BLaER1 (cell line): Measurements from ENCODE around the gene FOXI3.
"Not testable (repeated sequence)": the region's sequence is repeated elsewhere in the genome, so short reads cannot be mapped to it uniquely, and the experiment has no call there.

Source experiments
- H3K27ac ChIP-seq: shearing (Covaris generic); formaldehyde crosslinking; 2 replicates; pipeline ENCODE4 v1.8.1; 2022
- H3K27me3 ChIP-seq: shearing (Covaris generic); formaldehyde crosslinking; 2 replicates; pipeline ENCODE4 v1.8.1; 2022
- H3K36me3 ChIP-seq: shearing (Covaris generic); formaldehyde crosslinking; 2 replicates; pipeline ENCODE4 v1.8.1; 2022
- H3K4me1 ChIP-seq: shearing (Covaris generic); formaldehyde crosslinking; 2 replicates; pipeline ENCODE4 v1.8.1; 2022
- H3K4me2 ChIP-seq: shearing (Covaris generic); formaldehyde crosslinking; 2 replicates; pipeline ENCODE4 v1.8.1; 2022
- H3K4me3 ChIP-seq: shearing (Covaris generic); formaldehyde crosslinking; 2 replicates; pipeline ENCODE4 v1.8.1; 2022
- H3K9ac ChIP-seq: shearing (Covaris generic); formaldehyde crosslinking; 2 replicates; pipeline ENCODE4 v1.8.1; 2022
- H3K9me3 ChIP-seq: shearing (Covaris generic); formaldehyde crosslinking; 2 replicates; pipeline ENCODE4 v1.8.1; 2022
- H4K20me1 ChIP-seq: shearing (Covaris generic); formaldehyde crosslinking; 2 replicates; pipeline ENCODE4 v1.8.1; 2022
- Cebpa-rat ChIP-seq: shearing (Covaris generic); IDR thresholded peaks from 2 replicates; pipeline ENCODE4 v1.8.1; 2022

Gene FOXI3

DNA sequence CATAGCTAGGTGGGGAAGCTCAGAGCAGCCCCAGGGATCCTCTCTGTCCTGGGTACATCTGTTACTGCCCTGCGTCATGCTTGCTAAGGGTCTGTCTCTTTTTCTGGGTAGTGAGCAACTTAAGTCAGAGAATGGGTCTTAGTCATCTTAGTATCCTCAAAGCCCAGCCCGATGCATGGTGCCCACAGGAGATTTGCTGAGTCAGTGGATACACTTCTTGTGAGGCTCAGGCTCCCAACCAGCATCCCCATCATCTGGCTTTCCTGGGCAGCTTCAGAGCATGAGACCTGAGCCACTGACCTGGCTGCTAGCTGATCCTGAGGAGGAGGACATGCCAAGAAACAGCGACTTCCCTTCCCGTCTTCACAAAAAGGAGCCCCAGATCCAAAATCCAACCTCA is 10.0 kb downstream of the FOXI3 start:
- H3K27ac ChIP-seq = no peak overlapping the region
- H3K4me2 ChIP-seq = no peak overlapping the region
- H3K27me3 ChIP-seq = no peaks in the 10 kb centered on the region; the same call in 1 of the 2 replicates
- H3K4me1 ChIP-seq = no peaks in the 10 kb centered on the region
- TF ChIP-seq Cebpa-rat = no peak
- no peaks in the 10 kb centered on the region for H3K36me3 ChIP-seq
- no peak overlapping the region for H3K9ac ChIP-seq
- no peak overlapping the region for H3K4me3 ChIP-seq
- no peaks in the 10 kb centered on the region for H4K20me1 ChIP-seq
- H3K9me3 ChIP-seq = no peaks in the 10 kb centered on the region

DNA sequence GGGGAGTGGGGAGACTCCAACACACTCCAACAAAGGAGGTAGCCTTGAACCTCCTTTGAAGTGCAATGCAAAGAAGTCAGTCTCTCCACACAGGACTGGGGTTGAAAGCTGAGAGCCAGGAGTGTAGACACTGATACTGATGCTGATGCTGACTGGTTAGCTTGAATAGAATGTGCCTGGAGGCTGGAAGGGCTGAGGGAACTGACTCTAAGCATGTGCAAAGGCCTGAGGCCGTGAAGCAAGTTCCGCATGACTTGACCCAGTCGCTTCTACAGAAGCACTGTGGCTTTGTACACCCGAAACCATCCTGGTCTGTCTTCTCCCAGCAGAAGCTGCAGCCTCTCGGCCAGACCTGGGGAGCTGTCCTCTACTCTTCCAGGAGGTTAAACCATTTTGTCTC is 10.4 kb downstream of the FOXI3 start:
- TF ChIP-seq Cebpa-rat = no peak
- no peaks in the 10 kb centered on the region for H3K27me3 ChIP-seq

DNA sequence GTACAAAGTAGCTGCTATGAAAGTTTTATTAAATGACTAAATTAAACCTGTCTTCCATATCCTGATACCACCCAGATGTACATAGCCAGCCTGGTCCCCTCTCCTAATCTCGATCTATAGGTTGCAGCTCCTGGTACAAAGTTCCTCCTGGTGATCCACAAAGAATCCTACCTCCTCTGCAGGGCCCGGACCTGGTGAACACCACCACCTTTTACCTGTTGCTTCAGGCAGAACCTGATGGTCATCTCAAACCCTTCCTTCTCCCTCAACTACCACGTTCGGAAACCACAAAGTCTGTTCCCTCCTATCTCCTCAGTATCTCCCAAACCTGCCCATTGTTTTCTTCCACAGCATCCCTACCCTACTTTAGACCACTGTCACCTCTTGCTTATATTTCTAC is 15.5 kb downstream of the FOXI3 start:
- no peaks in the 10 kb centered on the region for H3K9me3 ChIP-seq
- H3K4me2 ChIP-seq = no peak overlapping the region
- H4K20me1 ChIP-seq = no peaks in the 10 kb centered on the region
- no peak overlapping the region for H3K4me3 ChIP-seq
- H3K9ac ChIP-seq = no peak overlapping the region
- no peaks in the 10 kb centered on the region for H3K27me3 ChIP-seq
- no peak overlapping the region for H3K27ac ChIP-seq
- no peaks in the 10 kb centered on the region for H3K4me1 ChIP-seq
- no peaks in the 10 kb centered on the region for H3K36me3 ChIP-seq
- TF ChIP-seq Cebpa-rat = no peak

More for the DNA sequence above, 10.4 kb downstream of the FOXI3 start:
- H3K9ac ChIP-seq = no peak overlapping the region
- H3K4me3 ChIP-seq = no peak overlapping the region
- H4K20me1 ChIP-seq = no peaks in the 10 kb centered on the region
- H3K4me2 ChIP-seq = no peak overlapping the region
- no peaks in the 10 kb centered on the region for H3K36me3 ChIP-seq
- H3K4me1 ChIP-seq = no peaks in the 10 kb centered on the region
- H3K9me3 ChIP-seq = no peaks in the 10 kb centered on the region
- no peak overlapping the region for H3K27ac ChIP-seq

DNA sequence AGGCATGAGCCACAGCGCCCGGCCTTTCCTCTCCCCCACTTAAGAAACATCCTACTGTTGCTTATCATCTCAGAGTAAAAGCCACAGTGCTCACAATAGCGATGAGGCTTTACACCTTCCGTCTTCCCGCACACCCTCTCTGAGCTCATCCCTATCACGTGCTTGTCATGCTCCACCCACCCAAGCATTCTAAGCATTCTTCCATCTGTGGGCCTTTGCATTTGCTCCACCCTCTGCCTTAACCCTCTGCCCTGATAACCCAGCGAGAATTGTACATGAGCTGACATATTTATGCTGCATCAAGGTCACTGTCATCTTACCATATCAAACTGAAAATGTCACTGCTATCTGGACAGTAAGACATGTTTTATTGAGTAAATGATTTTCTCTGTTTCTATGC is 22.6 kb downstream of the FOXI3 start:
- no peak overlapping the region for H3K4me2 ChIP-seq
- H4K20me1 ChIP-seq = no peaks in the 10 kb centered on the region
- H3K4me1 ChIP-seq = no peaks in the 10 kb centered on the region
- no peaks in the 10 kb centered on the region for H3K27me3 ChIP-seq
- no peak overlapping the region for H3K27ac ChIP-seq
- H3K4me3 ChIP-seq = no peak overlapping the region
- TF ChIP-seq Cebpa-rat = no peak
- no peaks in the 10 kb centered on the region for H3K36me3 ChIP-seq
- no peak overlapping the region for H3K9ac ChIP-seq
- no peaks in the 10 kb centered on the region for H3K9me3 ChIP-seq

DNA sequence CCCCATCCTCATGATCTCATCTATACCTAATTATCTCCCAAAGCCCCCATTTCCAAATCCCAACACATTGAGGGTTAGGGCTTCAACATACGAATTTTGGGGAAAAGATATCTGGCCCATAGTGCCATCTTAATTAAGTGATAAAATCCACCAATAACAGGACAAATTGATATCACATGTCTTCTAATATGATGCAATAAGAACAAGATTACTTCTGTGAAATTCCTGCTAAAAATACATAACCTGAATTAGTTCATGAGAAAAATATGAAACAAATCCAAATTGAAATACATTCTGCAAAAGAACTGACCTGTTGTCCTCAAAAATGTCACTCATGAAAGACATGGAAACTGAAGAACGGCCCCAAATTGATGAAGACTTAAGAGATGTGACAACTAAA is 28.8 kb downstream of the FOXI3 start:
- H4K20me1 ChIP-seq = no peaks in the 10 kb centered on the region
- no peaks in the 10 kb centered on the region for H3K4me1 ChIP-seq
- TF ChIP-seq Cebpa-rat = no peak
- no peak overlapping the region for H3K4me3 ChIP-seq
- no peaks in the 10 kb centered on the region for H3K9me3 ChIP-seq
- H3K9ac ChIP-seq = no peak overlapping the region
- no peaks in the 10 kb centered on the region for H3K27me3 ChIP-seq
- H3K4me2 ChIP-seq = no peak overlapping the region
- no peak overlapping the region for H3K27ac ChIP-seq
- H3K36me3 ChIP-seq = no peaks in the 10 kb centered on the region

DNA sequence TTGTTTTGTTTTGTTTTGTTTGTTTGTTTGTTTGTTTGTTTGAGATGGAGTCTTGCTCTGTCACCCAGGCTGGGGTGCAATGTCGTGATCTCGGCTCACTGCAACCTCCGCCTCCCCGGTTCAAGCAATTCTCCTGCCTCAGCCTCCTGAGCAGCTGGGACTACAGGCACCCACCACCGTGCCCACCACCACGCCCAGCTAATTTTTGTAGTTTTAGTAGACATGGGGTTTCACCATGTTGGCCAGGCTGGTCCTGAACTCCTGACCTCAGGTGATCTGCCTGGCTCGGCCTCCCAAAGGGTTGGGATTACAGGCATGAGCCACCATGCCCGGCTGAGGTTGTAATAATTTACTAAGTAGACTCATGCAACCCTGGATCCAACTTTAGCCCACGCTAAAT is 33.4 kb downstream of the FOXI3 start:
- H3K9me3 ChIP-seq, H3K9ac ChIP-seq, H3K27me3 ChIP-seq, H3K4me1 ChIP-seq, H3K27ac ChIP-seq, H3K36me3 ChIP-seq, H4K20me1 ChIP-seq, H3K4me3 ChIP-seq, H3K4me2 ChIP-seq: not testable (repeated sequence)

DNA sequence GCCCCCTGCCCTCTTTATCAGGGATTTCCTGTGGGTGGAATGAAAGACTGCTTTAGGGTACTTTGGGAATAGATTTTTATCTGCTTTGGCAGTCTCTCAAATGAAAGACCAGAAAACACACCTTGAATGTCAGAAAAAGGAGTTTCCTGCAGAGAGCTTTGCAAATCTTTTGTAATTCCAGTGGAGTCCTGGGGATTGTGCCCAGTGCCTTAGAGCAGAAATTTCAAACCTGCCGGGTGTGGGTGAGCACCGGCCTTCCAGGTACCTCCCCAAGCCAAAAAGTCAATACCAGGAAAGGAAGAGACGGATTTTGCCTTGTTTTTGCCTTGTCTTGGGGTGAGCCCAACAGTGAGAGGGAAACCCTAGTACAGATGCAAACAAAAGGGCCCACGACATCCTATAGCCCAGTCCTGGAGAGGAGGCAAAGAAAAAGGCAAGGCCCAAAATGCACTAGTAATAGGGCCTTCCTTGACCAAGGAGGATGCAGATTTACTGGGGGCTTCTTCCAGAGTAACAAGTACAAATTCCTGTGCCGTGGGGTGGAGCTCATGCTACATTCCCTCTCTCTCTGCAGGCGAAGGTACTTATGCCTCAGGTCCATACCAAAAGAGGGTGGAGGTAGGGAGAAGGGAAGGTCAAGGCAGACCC is 36.4 kb downstream of the FOXI3 start:
- H3K27ac ChIP-seq = no peak overlapping the region
- no peaks in the 10 kb centered on the region for H3K9me3 ChIP-seq
- no peaks in the 10 kb centered on the region for H3K36me3 ChIP-seq
- H4K20me1 ChIP-seq = no peaks in the 10 kb centered on the region
- no peak overlapping the region for H3K9ac ChIP-seq
- no peak overlapping the region for H3K4me2 ChIP-seq
- no peak for TF ChIP-seq Cebpa-rat
- no peak overlapping the region for H3K4me3 ChIP-seq
- H3K4me1 ChIP-seq = no peaks in the 10 kb centered on the region
- no peaks in the 10 kb centered on the region for H3K27me3 ChIP-seq

DNA sequence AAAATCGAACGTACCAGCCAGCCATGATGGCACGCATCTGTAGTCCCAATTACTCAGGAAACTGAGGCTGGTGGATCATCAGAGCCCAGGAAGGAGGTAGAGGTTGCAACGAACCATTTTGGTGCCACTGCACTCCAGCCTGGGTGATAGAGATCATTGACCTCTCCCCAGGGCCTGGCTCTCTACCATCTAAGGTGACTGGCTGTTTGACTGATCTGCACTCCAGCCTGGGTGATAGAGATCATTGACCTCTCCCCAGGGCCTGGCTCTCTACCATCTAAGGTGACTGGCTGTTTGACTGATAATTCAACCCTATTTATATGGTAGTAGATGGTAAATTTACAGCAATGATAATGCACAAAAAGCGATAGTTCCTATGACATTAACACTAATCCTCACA is 43.6 kb downstream of the FOXI3 start:
- not testable (repeated sequence) for H3K4me1 ChIP-seq, H3K4me3 ChIP-seq, H3K36me3 ChIP-seq, H3K9ac ChIP-seq, H3K27me3 ChIP-seq, H4K20me1 ChIP-seq, H3K27ac ChIP-seq, H3K4me2 ChIP-seq, H3K9me3 ChIP-seq

DNA sequence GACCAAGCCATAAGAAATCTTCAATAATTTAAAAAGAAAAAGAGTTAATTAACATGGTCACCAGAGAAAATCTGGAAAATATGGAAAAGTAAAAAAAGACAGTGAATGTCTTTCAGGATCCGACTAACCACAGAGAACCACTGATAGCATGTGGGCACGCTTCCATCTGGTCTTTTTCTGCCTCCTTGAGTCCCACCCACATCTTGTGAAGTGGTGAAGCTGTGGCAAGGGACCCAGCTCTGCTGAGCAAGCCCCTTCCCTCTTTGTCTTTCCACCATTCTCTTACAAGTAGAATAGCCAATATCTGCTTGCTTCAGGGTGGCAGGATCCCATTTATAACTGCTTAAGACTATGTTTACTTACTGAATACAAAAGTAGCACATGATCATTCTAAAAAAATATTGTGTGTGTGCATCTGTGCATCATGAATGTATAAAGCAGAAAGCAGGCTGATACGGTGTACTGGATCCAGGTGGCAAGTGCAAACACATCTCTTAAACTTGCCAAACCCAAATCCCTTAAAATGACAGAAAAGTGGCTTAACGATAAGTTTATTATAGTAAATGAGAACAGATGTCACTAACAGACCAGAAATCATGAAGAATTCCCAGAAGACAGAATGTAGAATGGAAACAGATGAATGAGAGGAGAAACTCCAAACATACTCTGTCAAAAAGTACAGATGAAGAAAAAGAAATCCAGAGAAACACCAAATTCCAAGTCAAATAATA is 52.3 kb downstream of the FOXI3 start:
- no peaks in the 10 kb centered on the region for H3K27me3 ChIP-seq
- no peak for TF ChIP-seq Cebpa-rat
- no peak overlapping the region for H3K4me3 ChIP-seq
- no peak overlapping the region for H3K9ac ChIP-seq
- H4K20me1 ChIP-seq = no peaks in the 10 kb centered on the region
- H3K36me3 ChIP-seq = no peaks in the 10 kb centered on the region
- no peak overlapping the region for H3K27ac ChIP-seq
- H3K9me3 ChIP-seq = no peaks in the 10 kb centered on the region
- H3K4me2 ChIP-seq = peak overlapping the region; percentile 58
- peaks cover 34% of the 10 kb centered on the region for H3K4me1 ChIP-seq

DNA sequence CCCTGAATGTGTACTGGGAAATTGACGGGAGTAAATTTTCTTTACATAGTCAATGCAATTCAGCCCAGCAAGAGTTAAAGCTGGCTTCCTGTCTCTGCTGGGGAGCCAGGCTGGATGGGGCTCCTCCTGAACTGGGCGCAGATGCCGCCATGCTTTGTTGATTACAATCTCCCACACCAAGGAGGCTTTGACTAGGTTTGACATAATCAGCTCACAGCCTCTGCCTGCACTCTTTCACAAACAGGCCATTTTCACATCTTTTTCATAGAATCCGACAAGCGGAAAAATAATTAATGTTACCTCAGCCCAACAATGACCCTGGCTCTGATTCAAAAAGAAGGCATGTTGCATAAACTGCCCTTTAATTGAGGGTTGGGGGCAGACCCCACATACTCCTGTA is 54.3 kb downstream of the FOXI3 start:
- no peak overlapping the region for H3K27ac ChIP-seq
- no peak overlapping the region for H3K4me3 ChIP-seq
- H3K27me3 ChIP-seq = no peaks in the 10 kb centered on the region
- H3K9ac ChIP-seq = no peak overlapping the region
- H3K9me3 ChIP-seq = no peaks in the 10 kb centered on the region
- no peak for TF ChIP-seq Cebpa-rat
- no peaks in the 10 kb centered on the region for H4K20me1 ChIP-seq
- H3K4me2 ChIP-seq = no peak overlapping the region
- peaks cover 34% of the 10 kb centered on the region for H3K4me1 ChIP-seq
- no peaks in the 10 kb centered on the region for H3K36me3 ChIP-seq
